Muscle of back (tissue), 11 donors: Measurements from ENCODE around the gene ITGB2. TPM values are rescaled to one million over a fixed set of nuclear protein-coding genes. Genes with fewer than 3 reads are reported as not detected.

Experiments used
- DNase-seq, 3 donors: peaks; one replicate each; pipeline versions ENCODE4 v3.0.0 to v3.0.0-alpha.2; 2013
- polyA plus RNA-seq, 10 donors: library from polyadenylated mRNA; unstranded; fragments of 120-200 nt; gene quantifications; one replicate each; pipeline ENCODE4 v1.2.1, GENCODE V29; 2013; ENCODE audit not compliant: insufficient read length in 10 of 10

ITGB2 gene
- polyA plus RNA-seq, 10 donors, result 6.9 to 27.7 (median 11.7) TPM

GRCh38 chr21:44850208-44850800 lies 70.4 kb downstream of the ITGB2 start:
- no peak for DNase-seq

GRCh38 chr21:44849616-44850130 lies 71.0 kb downstream of the ITGB2 start:
- DNase-seq, result no peak

- no peak for DNase-seq
These were observed 71.7 kb downstream of the ITGB2 start for GRCh38 chr21:44848821-44849521.

DNA sequence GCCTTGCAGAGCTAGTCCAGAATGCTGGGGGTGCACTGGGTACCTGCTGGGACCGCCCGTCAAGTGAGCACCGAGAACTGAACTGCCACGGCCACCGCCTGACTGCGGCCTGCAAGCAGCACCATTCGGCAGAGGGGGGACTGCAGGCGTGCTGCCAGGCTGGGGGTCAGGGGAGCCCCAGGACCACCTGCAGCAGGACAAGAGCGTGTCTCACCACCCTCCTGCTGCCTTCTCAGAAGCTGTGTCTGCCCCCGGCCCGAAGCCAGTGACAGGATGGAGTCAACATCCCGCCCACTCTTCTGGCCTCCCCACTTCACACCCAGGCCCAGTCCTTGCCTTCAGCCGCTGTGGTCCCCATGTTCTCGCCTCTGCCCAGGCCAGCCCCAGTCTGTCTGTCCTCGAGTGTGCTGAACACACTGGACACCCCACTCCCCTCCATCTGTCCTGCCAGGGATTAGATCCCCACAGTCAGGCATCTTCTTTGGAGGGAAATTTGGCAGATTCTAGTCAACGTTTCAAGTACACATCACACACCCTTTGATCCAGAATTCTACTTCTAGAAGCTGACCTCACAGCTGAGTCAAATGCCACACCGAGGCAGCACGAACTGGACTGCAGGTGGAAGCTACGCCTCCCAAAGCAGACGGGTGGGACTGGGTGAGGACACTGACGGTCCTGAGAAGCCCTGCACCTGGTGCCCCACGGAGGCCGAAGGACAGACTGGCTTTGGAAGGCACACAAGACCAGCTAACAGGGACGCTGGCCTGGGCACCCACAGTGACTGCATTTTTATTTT lies 73.2 kb downstream of the ITGB2 start:
- no peak for DNase-seq

- peak in 2 of 3 donors; percentile 26 to 68 for DNase-seq
These were observed 74.0 kb downstream of the ITGB2 start for GRCh38 chr21:44846485-44847260.

GRCh38 chr21:44846224-44846484 lies 74.5 kb downstream of the ITGB2 start:
- DNase-seq, result no peak

DNA sequence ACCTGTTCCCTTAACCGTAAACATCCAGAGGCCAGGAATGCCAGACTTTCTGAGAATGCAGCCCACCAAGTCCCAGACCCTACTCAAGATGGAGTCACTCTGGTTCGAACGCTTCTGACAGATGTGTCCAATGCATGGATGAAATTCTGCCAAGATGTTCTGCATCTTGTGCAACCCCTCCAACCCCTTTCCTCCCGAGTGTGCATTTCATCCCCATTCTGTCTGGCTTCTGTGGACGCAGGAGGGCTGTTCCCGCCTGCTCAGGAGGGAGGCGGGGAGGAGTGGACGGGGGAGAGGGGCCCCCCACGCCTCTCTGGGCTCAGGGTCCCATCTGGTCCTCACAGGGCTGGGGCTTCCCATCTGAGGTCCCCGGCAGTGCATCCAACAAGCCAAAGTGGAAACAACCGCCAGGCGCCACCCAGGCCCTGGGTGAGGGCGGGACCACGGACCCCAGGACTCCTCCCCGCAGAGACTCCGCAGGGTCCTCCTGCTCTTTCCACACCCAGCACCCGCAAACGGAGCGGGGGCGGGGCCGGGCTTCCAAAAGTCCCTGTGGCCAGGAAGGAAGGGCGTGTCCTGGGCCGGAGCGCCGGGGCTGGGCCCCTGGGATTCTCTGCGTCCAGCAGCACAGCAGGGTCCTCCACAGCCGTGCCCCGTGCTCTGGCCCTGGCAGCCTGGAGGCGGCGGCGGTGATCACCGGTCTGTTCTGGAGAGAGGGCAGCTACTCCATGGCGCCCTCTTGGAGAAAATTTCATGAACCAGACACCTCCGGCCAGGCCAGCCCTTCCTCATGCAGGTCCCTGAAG lies 75.1 kb downstream of the ITGB2 start:
- DNase-seq, result peak in 2 of 3 donors; percentile 41 to 73

GRCh38 chr21:44844256-44844655 lies 76.4 kb downstream of the ITGB2 start:
- DNase-seq, result no peak

GRCh38 chr21:44842721-44843445 lies 77.8 kb downstream of the ITGB2 start:
- DNase-seq, result no peak

DNA sequence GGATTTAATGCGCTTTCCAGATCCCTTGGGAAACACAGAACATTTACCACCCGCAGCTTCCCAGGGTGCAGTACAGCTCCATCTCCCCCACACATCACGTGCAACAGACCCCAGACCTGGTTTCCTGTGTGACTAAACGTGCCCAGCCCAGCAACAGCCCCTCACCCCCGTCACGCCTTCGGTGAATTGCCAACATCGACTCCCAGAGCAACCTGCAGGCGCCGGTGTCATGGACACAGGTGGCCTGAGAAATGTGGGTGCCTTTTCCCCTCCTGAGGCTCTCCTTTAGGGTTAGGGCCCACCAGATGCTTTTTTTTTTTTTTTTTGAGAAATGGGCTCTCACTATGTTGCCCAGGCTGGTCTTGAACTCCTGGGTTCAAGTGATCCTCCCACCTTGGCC lies 78.6 kb downstream of the ITGB2 start:
- no peak for DNase-seq

- no peak for DNase-seq
These were observed 79.9 kb downstream of the ITGB2 start for GRCh38 chr21:44840771-44841170.

GRCh38 chr21:44838951-44839350 lies 81.7 kb downstream of the ITGB2 start:
- DNase-seq, result no peak

- DNase-seq, result no peak
These were observed 82.4 kb downstream of the ITGB2 start for GRCh38 chr21:44838039-44838895.

DNA sequence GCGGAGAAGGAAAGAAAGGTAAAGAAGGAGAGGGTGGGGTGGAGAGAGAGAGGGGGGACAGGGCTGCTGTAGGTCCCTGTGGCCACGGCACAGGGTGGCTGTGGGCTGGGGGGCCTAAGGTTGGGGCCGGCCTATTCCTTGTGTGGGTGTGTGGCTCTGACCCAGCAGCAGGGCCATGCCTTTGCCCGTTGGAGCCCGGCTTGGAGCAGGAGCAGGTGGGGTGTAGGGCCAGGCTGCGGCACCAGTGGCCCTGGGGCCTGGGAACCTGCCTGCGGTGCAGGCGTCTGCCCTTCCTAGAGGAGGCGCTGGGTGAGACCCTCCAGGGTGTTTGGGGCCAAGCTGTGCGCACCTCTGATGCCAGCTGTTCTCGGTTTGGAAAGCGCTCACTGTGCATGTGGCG lies 83.2 kb downstream of the ITGB2 start:
- DNase-seq, result no peak

GRCh38 chr21:44836666-44837471 lies 83.8 kb downstream of the ITGB2 start:
- peak in 2 of 3 donors; percentile 33 to 48 for DNase-seq

DNA sequence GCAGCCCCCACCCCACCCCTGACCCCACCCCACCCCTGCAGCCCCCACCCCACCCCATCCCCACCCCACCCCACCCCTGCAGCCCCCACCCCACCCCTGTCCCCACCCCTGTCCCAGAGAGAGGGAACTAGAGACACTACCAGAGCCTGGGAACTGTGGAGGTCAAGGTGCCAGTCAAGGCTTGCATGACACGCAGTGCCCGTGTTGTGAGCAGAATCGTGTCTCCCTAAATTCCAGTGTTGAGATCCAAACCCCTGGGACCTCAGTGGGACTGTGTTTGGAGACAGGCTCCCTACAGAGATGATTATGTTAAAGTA lies 84.4 kb downstream of the ITGB2 start:
- no peak for DNase-seq
